ENCODE measurements around the gene ENOX1. TPM values are rescaled to one million over a fixed set of nuclear protein-coding genes. Genes with fewer than 3 reads are reported as not detected.

ENOX1 gene
- total RNA-seq, 4 donors from 2014 or later, result 0.25 to 0.52 (median 0.33) TPM

DNA sequence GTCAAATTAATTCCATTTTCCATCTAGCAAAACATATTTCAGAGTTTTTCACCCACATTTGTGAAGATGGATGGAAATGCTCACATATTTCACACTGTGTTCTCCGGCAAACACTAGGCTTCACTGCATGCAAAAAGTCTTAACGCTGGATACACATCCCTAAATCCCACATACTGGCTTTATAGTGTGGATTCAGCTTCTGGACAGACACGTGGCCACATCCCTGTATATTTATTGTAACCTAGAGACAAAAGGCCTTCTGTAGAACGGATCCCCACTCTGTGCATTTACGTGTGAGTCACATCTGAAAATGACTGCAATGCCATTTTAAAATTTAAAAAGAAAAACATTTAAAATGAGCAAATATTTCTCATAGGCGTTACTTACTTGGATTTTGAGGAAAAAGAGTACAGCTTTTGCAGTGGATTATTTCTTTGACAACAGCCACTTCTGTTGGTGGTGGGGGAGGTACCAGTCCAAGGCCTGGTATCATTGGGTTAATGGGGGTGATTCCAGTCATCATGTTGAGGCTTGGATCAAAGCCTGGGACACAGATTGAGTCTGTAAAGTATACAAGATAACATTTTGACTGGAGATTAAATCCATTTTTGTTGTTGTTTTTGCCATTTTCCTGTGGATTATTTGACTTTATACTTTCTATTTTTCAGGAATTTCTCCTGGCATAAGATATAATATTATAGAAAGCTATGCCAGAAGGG, 425.7 kb downstream of the ENOX1 start:
- WGBS, result 73% methylated on average over 6 of the region's 6 CpGs
- no peak for DNase-seq (ENCODE audit: low spot score in 2 of 2)

DNA sequence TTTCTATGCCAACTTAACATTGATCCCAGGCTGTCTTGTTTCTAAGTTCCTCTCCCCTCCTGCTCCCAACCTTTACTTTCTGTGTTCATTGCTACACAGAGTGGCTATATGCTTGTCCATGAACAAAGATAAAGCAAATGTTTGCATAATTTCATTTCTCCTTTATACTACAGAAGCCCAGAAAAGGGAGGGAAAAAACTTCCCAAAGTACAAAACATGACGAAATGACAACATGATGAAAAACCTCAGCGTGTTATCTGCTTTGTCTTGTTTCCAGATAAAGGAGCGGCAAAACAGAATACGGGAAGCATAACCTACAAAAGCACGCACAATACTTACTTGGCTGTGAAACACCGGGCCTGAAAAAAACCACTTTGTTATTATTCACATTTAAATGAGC, 426.6 kb downstream of the ENOX1 start:
- Histone ChIP-seq H3K27me3 (no peaks in the 10 kb centered on the region), H3K9me3 (no peaks in the 10 kb centered on the region), H3K4me3 (no peak overlapping the region), H3K27ac (no peak overlapping the region), H3K4me1 (peaks cover 24% of the 10 kb centered on the region), H3K36me3 (no peaks in the 10 kb centered on the region)
- TF ChIP-seq, protein P1, sequence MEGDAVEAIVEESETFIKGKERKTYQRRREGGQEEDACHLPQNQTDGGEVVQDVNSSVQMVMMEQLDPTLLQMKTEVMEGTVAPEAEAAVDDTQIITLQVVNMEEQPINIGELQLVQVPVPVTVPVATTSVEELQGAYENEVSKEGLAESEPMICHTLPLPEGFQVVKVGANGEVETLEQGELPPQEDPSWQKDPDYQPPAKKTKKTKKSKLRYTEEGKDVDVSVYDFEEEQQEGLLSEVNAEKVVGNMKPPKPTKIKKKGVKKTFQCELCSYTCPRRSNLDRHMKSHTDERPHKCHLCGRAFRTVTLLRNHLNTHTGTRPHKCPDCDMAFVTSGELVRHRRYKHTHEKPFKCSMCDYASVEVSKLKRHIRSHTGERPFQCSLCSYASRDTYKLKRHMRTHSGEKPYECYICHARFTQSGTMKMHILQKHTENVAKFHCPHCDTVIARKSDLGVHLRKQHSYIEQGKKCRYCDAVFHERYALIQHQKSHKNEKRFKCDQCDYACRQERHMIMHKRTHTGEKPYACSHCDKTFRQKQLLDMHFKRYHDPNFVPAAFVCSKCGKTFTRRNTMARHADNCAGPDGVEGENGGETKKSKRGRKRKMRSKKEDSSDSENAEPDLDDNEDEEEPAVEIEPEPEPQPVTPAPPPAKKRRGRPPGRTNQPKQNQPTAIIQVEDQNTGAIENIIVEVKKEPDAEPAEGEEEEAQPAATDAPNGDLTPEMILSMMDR (IDR thresholded peaks at IDR 0.05), result no peak
- TF ChIP-seq POLR2AphosphoS5 (IDR thresholded peaks at IDR 0.05), result no peak
- TF ChIP-seq EP300 (IDR thresholded peaks at IDR 0.05), result no peak
- TF ChIP-seq POLR2A (IDR thresholded peaks at IDR 0.05), result no peak
- WGBS, result 91% methylated on average over 6 of the region's 6 CpGs
- no peak for DNase-seq (ENCODE audit: low spot score in 2 of 2)

More for the DNA sequence above, 425.7 kb downstream of the ENOX1 start:
- peaks cover 27% of the 10 kb centered on the region for H3K4me1 ChIP-seq
- H3K27me3 ChIP-seq, result no peaks in the 10 kb centered on the region
- H3K27ac ChIP-seq, result no peak overlapping the region
- no peaks in the 10 kb centered on the region for H3K36me3 ChIP-seq
- no peak overlapping the region for H3K4me3 ChIP-seq
- TF ChIP-seq EP300 (IDR thresholded peaks at IDR 0.05), result no peak
- no peak for TF ChIP-seq POLR2AphosphoS5 (IDR thresholded peaks at IDR 0.05)
- TF ChIP-seq POLR2A (IDR thresholded peaks at IDR 0.05), result no peak
- TF ChIP-seq, protein P1 (IDR thresholded peaks at IDR 0.05), result no peak
- H3K9me3 ChIP-seq, result no peaks in the 10 kb centered on the region

DNA sequence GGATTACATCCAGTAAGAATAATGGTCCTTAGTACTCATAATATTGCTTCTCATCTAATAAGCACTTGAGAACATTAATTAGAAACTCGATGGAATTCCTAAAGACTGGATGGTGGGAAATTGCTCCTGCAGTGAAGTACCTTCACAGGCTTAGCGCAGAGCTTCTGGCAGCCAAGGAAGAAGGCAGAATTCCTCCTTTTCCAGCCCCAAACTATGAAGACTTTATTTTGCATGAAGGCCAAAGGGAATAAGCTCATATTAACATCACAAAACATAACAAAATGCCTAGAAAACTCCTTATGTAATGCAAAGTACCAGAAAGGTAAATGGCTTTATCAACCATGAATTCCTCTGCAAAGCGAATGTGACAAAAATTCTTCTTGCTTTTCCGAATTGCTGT, 427.2 kb downstream of the ENOX1 start:
- TF ChIP-seq, protein P1 (IDR thresholded peaks at IDR 0.05), result no peak
- no peak for TF ChIP-seq EP300 (IDR thresholded peaks at IDR 0.05)
- TF ChIP-seq POLR2A (IDR thresholded peaks at IDR 0.05), result no peak
- no peak for TF ChIP-seq POLR2AphosphoS5 (IDR thresholded peaks at IDR 0.05)
- no peak overlapping the region for H3K27ac ChIP-seq
- peaks cover 18% of the 10 kb centered on the region for H3K4me1 ChIP-seq
- H3K36me3 ChIP-seq, result no peaks in the 10 kb centered on the region
- no peaks in the 10 kb centered on the region for H3K9me3 ChIP-seq
- H3K4me3 ChIP-seq, result no peak overlapping the region
- H3K27me3 ChIP-seq, result no peaks in the 10 kb centered on the region
- 93% methylated on average over 4 of the region's 4 CpGs for WGBS
- DNase-seq (ENCODE audit: low spot score in 2 of 2), result no peak

DNA sequence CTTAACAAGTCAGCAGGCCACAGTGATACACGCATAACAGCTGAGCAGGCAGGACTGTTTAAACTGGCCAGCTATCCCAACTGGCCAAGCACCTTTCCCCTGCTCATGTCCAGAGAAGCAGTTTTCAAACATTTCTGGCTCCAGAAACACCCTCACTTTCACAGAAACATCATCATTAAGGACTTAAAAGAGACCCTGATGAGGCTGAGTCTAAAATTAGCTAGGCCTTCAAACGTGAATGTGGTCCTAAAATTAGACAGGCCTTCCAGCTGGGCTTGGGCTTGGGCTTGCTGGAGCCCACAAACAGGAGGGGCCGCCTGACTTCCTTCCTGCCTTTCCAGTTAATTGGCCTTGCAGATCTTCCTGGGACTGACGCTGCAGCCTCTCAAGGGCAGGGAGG, 429.2 kb downstream of the ENOX1 start:
- peaks cover 4% of the 10 kb centered on the region for H3K4me1 ChIP-seq
- H3K9me3 ChIP-seq, result no peaks in the 10 kb centered on the region
- H3K36me3 ChIP-seq, result no peaks in the 10 kb centered on the region
- WGBS, result 64% methylated on average over 4 of the region's 4 CpGs
- TF ChIP-seq, protein P1 (IDR thresholded peaks at IDR 0.05), result no peak
- TF ChIP-seq POLR2A (IDR thresholded peaks at IDR 0.05), result no peak
- no peak for TF ChIP-seq EP300 (IDR thresholded peaks at IDR 0.05)
- no peak for TF ChIP-seq POLR2AphosphoS5 (IDR thresholded peaks at IDR 0.05)
- DNase-seq (ENCODE audit: low spot score in 2 of 2), result no peak
- no peak overlapping the region for H3K4me3 ChIP-seq
- no peak overlapping the region for H3K27ac ChIP-seq
- no peaks in the 10 kb centered on the region for H3K27me3 ChIP-seq

DNA sequence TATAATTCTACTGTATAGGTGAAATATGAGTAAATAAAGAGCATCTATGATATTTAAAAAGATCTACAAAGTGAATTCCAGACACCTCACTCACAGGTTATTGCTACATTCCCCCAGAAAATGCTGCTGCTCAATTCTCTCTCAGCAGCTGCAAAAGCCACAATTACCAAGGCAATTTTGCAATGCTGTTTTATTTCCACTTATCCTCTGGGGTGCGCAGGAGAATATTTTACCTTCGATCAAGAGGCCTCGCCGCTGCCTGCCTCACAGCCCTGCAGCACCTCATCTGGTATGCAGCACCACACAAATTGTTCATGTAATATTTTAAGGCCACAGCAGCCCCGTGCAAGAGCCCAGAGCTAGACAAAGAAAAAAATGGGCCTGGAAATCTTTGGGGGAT, 430.2 kb downstream of the ENOX1 start:
- Histone ChIP-seq H3K36me3 (no peaks in the 10 kb centered on the region), H3K4me1 (peaks cover 4% of the 10 kb centered on the region), H3K27ac (no peak overlapping the region), H3K9me3 (no peaks in the 10 kb centered on the region), H3K4me3 (no peak overlapping the region), H3K27me3 (no peaks in the 10 kb centered on the region)
- 94% methylated on average over 5 of the region's 5 CpGs for WGBS
- TF ChIP-seq, protein P1 (IDR thresholded peaks at IDR 0.05), result no peak
- TF ChIP-seq POLR2AphosphoS5 (IDR thresholded peaks at IDR 0.05), result no peak
- no peak for TF ChIP-seq EP300 (IDR thresholded peaks at IDR 0.05)
- TF ChIP-seq POLR2A (IDR thresholded peaks at IDR 0.05), result no peak
- DNase-seq (ENCODE audit: low spot score in 2 of 2), result no peak
